Retina (tissue), 1 donor: ENCODE data around the gene ENKUR.

ENCODE experiments used
- DNase-seq: peaks from one replicate; pipeline ENCODE4 v3.0.0-alpha.2; 2016

The ENKUR gene

GRCh38 chr10:25015828-25016375, at the start of gene ENKUR:
TSS of gene ENKUR (minus strand) at chr10:25016158. CDS start at chr10:25015936, 222 bp downstream.
- peak; percentile 99 for DNase-seq

GRCh38 chr10:25064401-25064800, 48.4 kb upstream of the ENKUR start:
- no peak for DNase-seq

GRCh38 chr10:25063644-25064043, 47.7 kb upstream of the ENKUR start:
- no peak for DNase-seq

GRCh38 chr10:25063157-25063556, 47.2 kb upstream of the ENKUR start:
- no peak for DNase-seq

GRCh38 chr10:25061711-25062449, 45.9 kb upstream of the ENKUR start:
- DNase-seq, result no peak

- DNase-seq, result no peak
These were observed 45.2 kb upstream of the ENKUR start for GRCh38 chr10:25061125-25061524.

- no peak for DNase-seq
These were observed 44.0 kb upstream of the ENKUR start for GRCh38 chr10:25059990-25060389.

- DNase-seq, result no peak
These were observed 41.9 kb upstream of the ENKUR start for GRCh38 chr10:25057886-25058285.

- DNase-seq, result no peak
These were observed 40.8 kb upstream of the ENKUR start for GRCh38 chr10:25056726-25057125.

GRCh38 chr10:25052012-25052411, 36.1 kb upstream of the ENKUR start:
- no peak for DNase-seq

- no peak for DNase-seq
These were observed 34.4 kb upstream of the ENKUR start for GRCh38 chr10:25050402-25050801.

GRCh38 chr10:25049966-25050365, 34.0 kb upstream of the ENKUR start:
- no peak for DNase-seq

GRCh38 chr10:25048450-25048849, 32.5 kb upstream of the ENKUR start:
- no peak for DNase-seq

- DNase-seq, result no peak
These were observed 31.8 kb upstream of the ENKUR start for GRCh38 chr10:25047591-25048301.

- DNase-seq, result no peak
These were observed 31.1 kb upstream of the ENKUR start for GRCh38 chr10:25047088-25047487.

- no peak for DNase-seq
These were observed 30.7 kb upstream of the ENKUR start for GRCh38 chr10:25046641-25047040.

- DNase-seq, result no peak
These were observed 23.6 kb upstream of the ENKUR start for GRCh38 chr10:25039531-25039930.

GRCh38 chr10:25038325-25038724, 22.4 kb upstream of the ENKUR start:
- DNase-seq, result no peak

- DNase-seq, result peak; percentile 29
These were observed 20.4 kb upstream of the ENKUR start for GRCh38 chr10:25036381-25036780.

GRCh38 chr10:25029519-25029918, 13.6 kb upstream of the ENKUR start:
- no peak for DNase-seq

- DNase-seq, result no peak
These were observed 12.8 kb upstream of the ENKUR start for GRCh38 chr10:25028711-25029110.

- no peak for DNase-seq
These were observed 10.5 kb upstream of the ENKUR start for GRCh38 chr10:25026463-25026862.

GRCh38 chr10:25024528-25024927, 8.6 kb upstream of the ENKUR start:
- no peak for DNase-seq

GRCh38 chr10:25023278-25023677, 7.3 kb upstream of the ENKUR start:
- no peak for DNase-seq
